Measurements from ENCODE around the gene HCN3.

Gene HCN3

GRCh38 chr1:155254714-155255242 lies 22.5 kb upstream of the HCN3 start:
- DNase-seq: no peak

GRCh38 chr1:155255243-155256007 lies 21.8 kb upstream of the HCN3 start, which contains the start of gene ENTREP3:
TSS of gene ENTREP3 (minus strand) at chr1:155255483. CDS start at chr1:155254877, 606 bp downstream.
- peak; percentile 62 to 76 for DNase-seq

GRCh38 chr1:155256058-155256852 lies 21.0 kb upstream of the HCN3 start:
- DNase-seq: no peak

GRCh38 chr1:155260276-155260675 lies 17.0 kb upstream of the HCN3 start:
- no peak for DNase-seq

GRCh38 chr1:155261493-155261851 lies 15.8 kb upstream of the HCN3 start:
- peak; percentile 38 to 53 for DNase-seq

GRCh38 chr1:155261852-155262673 lies 15.2 kb upstream of the HCN3 start, which contains the start of gene SCAMP3:
TSS of gene SCAMP3 (minus strand) at chr1:155262360. CDS start at chr1:155262151, 209 bp downstream.
- peak; percentile 98 to 99 for DNase-seq

- no peak for DNase-seq
These were observed 14.2 kb upstream of the HCN3 start for GRCh38 chr1:155263067-155263466.

GRCh38 chr1:155266553-155266952 lies 10.7 kb upstream of the HCN3 start:
- DNase-seq: no peak

GRCh38 chr1:155267373-155267772 lies 9.9 kb upstream of the HCN3 start:
- DNase-seq: no peak

- DNase-seq: no peak
These were observed 8.6 kb upstream of the HCN3 start for GRCh38 chr1:155268630-155269029.

GRCh38 chr1:155269381-155269780 lies 7.9 kb upstream of the HCN3 start:
- DNase-seq: no peak

GRCh38 chr1:155272466-155273342 lies 4.6 kb upstream of the HCN3 start:
- DNase-seq: peak; percentile 43 to 51

GRCh38 chr1:155273343-155274245 lies 3.7 kb upstream of the HCN3 start, which contains the start of gene CLK2:
TSS of gene CLK2 (minus strand) at chr1:155273504. CDS start at chr1:155270977, 2,527 bp downstream.
- peak; percentile 95 to 96 for DNase-seq

GRCh38 chr1:155277902-155278688 lies 832 bp downstream of the HCN3 start:
- peak; percentile 50 to 51 for DNase-seq

- no peak for DNase-seq
These were observed 1.5 kb downstream of the HCN3 start for GRCh38 chr1:155278689-155279160.

- no peak for DNase-seq
These were observed 2.0 kb downstream of the HCN3 start for GRCh38 chr1:155279268-155279667.

- DNase-seq: no peak
These were observed 5.3 kb downstream of the HCN3 start for GRCh38 chr1:155282488-155283091.

- no peak for DNase-seq
These were observed 7.2 kb downstream of the HCN3 start for GRCh38 chr1:155284476-155284875.

GRCh38 chr1:155285063-155285462 lies 7.8 kb downstream of the HCN3 start:
- DNase-seq: no peak
